ENCODE results near the gene CLCN4.

Gene CLCN4

GRCh38 chrX:10243106-10243505 lies 86.3 kb downstream of the CLCN4 start:
- no peak for DNase-seq (ENCODE audit: low spot score)

GRCh38 chrX:10244915-10245622 lies 88.3 kb downstream of the CLCN4 start:
- DNase-seq (ENCODE audit: low spot score) = no peak

GRCh38 chrX:10245886-10246285 lies 89.1 kb downstream of the CLCN4 start:
- DNase-seq (ENCODE audit: low spot score) = no peak

- DNase-seq (ENCODE audit: low spot score) = no peak
These were observed 89.5 kb downstream of the CLCN4 start for GRCh38 chrX:10246297-10246696.

- no peak for DNase-seq (ENCODE audit: low spot score)
These were observed 90.1 kb downstream of the CLCN4 start for GRCh38 chrX:10246846-10247245.

- no peak for DNase-seq (ENCODE audit: low spot score)
These were observed 98.0 kb downstream of the CLCN4 start for GRCh38 chrX:10254739-10255138.

GRCh38 chrX:10259716-10260115 lies 102.9 kb downstream of the CLCN4 start:
- DNase-seq (ENCODE audit: low spot score) = no peak

- no peak for DNase-seq (ENCODE audit: low spot score)
These were observed 109.0 kb downstream of the CLCN4 start for GRCh38 chrX:10265775-10266174.

- DNase-seq (ENCODE audit: low spot score) = no peak
These were observed 121.9 kb downstream of the CLCN4 start for GRCh38 chrX:10278716-10279115.

GRCh38 chrX:10280071-10280470 lies 123.3 kb downstream of the CLCN4 start:
- no peak for DNase-seq (ENCODE audit: low spot score)

GRCh38 chrX:10282490-10282889 lies 125.7 kb downstream of the CLCN4 start:
- DNase-seq (ENCODE audit: low spot score) = no peak

- no peak for DNase-seq (ENCODE audit: low spot score)
These were observed 129.4 kb downstream of the CLCN4 start for GRCh38 chrX:10286195-10286594.

Measured in germinal center (tissue), 1 donor.